CD4-positive, CD25-positive, alpha-beta regulatory T cell (primary cell): Measurements from ENCODE around the gene DIP2A. TPM values are rescaled to one million over a fixed set of nuclear protein-coding genes. Genes with fewer than 3 reads are reported as not detected.

Experiments
- ATAC-seq, 2 donors: fragments of 150-1000 bp; cut with Tn5 transposase; one replicate each; pipeline ENCODE4 v1.10.0; 2021; ENCODE audit warnings: low read depth in 2 of 2, moderate number of reproducible peaks in 2 of 2, moderate library complexity in 1 of 2
- DNase-seq, 3 donors: peaks; one replicate each; pipeline versions ENCODE4 v3.0.0 to v3.0.0-alpha.2; 2012 to 2022; ENCODE audit warnings: mixed read lengths in 1 of 3
- H3K27ac ChIP-seq: one replicate; pipeline ENCODE4 v1.7.0; 2013; ENCODE audit warnings: mild to moderate bottlenecking, low read length; ENCODE audit not compliant: insufficient read depth, poor library complexity, severe bottlenecking
- H3K27me3 ChIP-seq: one replicate; pipeline ENCODE4 v1.7.0; 2013; ENCODE audit warnings: low read length; ENCODE audit not compliant: control insufficient read depth, insufficient read depth
- H3K36me3 ChIP-seq: one replicate; pipeline ENCODE4 v1.7.0; 2013; ENCODE audit warnings: mild to moderate bottlenecking, low read length, moderate library complexity; ENCODE audit not compliant: control insufficient read depth, insufficient read depth
- H3K4me1 ChIP-seq: 2 replicates; pipeline ENCODE4 v1.7.0; 2013; ENCODE audit warnings: mild to moderate bottlenecking, low read length; ENCODE audit not compliant: insufficient read depth, control insufficient read depth, poor library complexity, severe bottlenecking
- H3K4me3 ChIP-seq: one replicate; pipeline ENCODE4 v1.7.0; 2013; ENCODE audit warnings: low read depth, mild to moderate bottlenecking, low read length, moderate library complexity
- H3K9me3 ChIP-seq, 2 experiments: 1 replicate in 1 of 2; 2 replicates in 1 of 2; pipeline ENCODE4 v1.7.0; 2013; ENCODE audit warnings: low read length in 2 of 2, mild to moderate bottlenecking in 1 of 2, moderate library complexity in 1 of 2; ENCODE audit not compliant: control insufficient read depth in 2 of 2
- H3K27ac Mint-ChIP-seq, 3 donors: one replicate each; pipeline ENCODE4 v1.8.0; 2020 to 2022; ENCODE audit warnings: mild to moderate bottlenecking in 3 of 3, mixed read lengths in 3 of 3, moderate library complexity in 2 of 3
- H3K27me3 Mint-ChIP-seq: one replicate; pipeline ENCODE4 v1.8.0; 2022; ENCODE audit warnings: mild to moderate bottlenecking, mixed read lengths
- H3K36me3 Mint-ChIP-seq: one replicate; pipeline ENCODE4 v1.8.0; 2020; ENCODE audit warnings: mixed read lengths
- H3K4me1 Mint-ChIP-seq, 4 donors: one replicate each; pipeline ENCODE4 v1.8.0; 2020 to 2022; ENCODE audit warnings: mixed read lengths in 4 of 4, mild to moderate bottlenecking in 1 of 4
- H3K4me3 Mint-ChIP-seq, 4 donors: one replicate each; pipeline ENCODE4 v1.8.0; 2020 to 2022; ENCODE audit warnings: mild to moderate bottlenecking in 4 of 4, mixed read lengths in 4 of 4, moderate library complexity in 3 of 4
- H3K9me3 Mint-ChIP-seq, 7 donors: one replicate each; pipeline ENCODE4 v1.8.0; 2020 to 2022; ENCODE audit warnings: mixed read lengths in 7 of 7, mild to moderate bottlenecking in 3 of 7, moderate library complexity in 2 of 7
- polyA plus RNA-seq, 4 donors: library from polyadenylated mRNA; unstranded; fragments of 300-500 nt; fragmentation: Illumina TruSeq; gene quantifications; one replicate each; pipeline ENCODE4 v1.2.3, GENCODE V29; 2021
- total RNA-seq: library from RNA; stranded (reverse); gene quantifications from one replicate; pipeline ENCODE4 v1.2.3, GENCODE V29; 2022

Gene DIP2A
- total and polyA plus RNA-seq, 5 donors from 2014 or later, result 12.6 to 125 (median 17.0) TPM

- H3K27ac ChIP-seq, result peak overlapping the region; percentile 78
- no peaks in the 10 kb centered on the region for H3K9me3 Mint-ChIP-seq
- DNase-seq, result peak in 1 of 3 donors; percentile 27
- ATAC-seq, result no peak
- peaks cover 66% of the 10 kb centered on the region for H3K36me3 Mint-ChIP-seq
- peaks cover 12 to 45% (median 24%) of the 10 kb centered on the region in 4 donors for H3K4me1 Mint-ChIP-seq
- H3K4me3 ChIP-seq, result peak overlapping the region; percentile 74
- H3K27ac Mint-ChIP-seq, result peak overlapping the region; percentile 94 to 100 (median 96)
- H3K27me3 Mint-ChIP-seq, result no peaks in the 10 kb centered on the region
- no peaks in the 10 kb centered on the region for H3K9me3 ChIP-seq
- peaks cover 40% of the 10 kb centered on the region for H3K4me1 ChIP-seq
- peaks cover 60% of the 10 kb centered on the region for H3K36me3 ChIP-seq
- H3K4me3 Mint-ChIP-seq, result peak overlapping the region in 3 of 4 donors; percentile 83 to 86 (median 85)
- H3K27me3 ChIP-seq, result no peaks in the 10 kb centered on the region
Measured at GRCh38 chr21:46560568-46561444, 102.1 kb downstream of the DIP2A start.

DNA sequence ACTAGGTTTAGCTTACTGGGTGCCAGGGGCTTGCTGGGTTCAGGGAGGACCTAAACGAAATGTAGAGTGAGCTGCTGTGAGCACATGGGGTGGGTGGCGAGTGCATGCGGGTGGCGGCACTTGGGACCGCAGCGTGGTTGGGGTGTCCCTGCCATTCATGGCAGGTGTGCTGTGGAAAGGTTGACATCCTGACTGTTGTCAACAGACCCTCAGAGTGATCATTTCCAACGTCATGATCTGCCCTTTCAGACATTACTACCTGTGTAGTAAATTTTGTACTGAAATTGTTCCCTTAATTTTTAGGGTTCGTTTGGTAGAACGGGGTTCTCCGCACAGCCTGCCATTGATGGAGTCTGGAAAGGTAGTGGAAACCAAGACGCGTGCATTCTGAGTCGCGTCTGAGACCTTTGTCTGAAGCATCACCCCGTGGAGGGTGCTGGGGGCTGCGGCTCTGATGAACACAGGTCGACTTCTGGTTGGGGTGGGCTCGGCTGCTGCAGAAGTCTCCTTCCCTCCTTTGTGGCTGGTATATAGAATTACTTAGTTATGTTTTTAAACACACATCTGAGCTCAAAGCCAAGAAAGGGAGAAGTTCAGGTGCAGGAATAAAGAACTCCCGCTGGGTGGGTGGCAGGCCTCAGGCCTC is 102.9 kb downstream of the DIP2A start:
- ATAC-seq, result no peak

DNA sequence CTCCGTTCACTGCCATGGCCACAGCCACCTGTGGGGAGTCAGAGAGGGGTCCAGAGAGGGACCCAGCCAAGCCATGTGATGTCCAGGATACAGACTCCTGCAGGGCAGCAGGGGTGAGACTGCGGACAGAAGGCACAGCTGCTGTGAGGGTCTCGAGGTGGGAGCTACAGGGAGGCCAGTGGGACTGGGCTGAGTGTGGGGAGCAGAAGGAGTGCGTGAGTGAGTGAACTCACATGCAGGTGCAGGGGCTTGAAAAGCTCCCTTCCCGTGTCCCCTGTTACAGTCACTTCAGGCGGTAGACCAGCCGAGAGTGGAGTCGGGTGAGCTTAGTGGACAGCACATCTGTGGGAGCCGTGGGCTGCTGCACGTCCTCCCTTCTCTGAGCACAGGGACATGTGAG is 103.8 kb downstream of the DIP2A start:
- H3K27me3 Mint-ChIP-seq, result no peaks in the 10 kb centered on the region
- H3K27me3 ChIP-seq, result no peaks in the 10 kb centered on the region
- no peak overlapping the region for H3K4me3 ChIP-seq
- no peak overlapping the region for H3K27ac ChIP-seq
- peaks cover 39% of the 10 kb centered on the region for H3K4me1 ChIP-seq
- peak overlapping the region; percentile 25 to 94 (median 32) for H3K27ac Mint-ChIP-seq
- DNase-seq (no peak), ATAC-seq (no peak)
- H3K9me3 Mint-ChIP-seq, result no peaks in the 10 kb centered on the region
- H3K4me3 Mint-ChIP-seq, result no peak overlapping the region
- H3K36me3 Mint-ChIP-seq, result peaks cover 64% of the 10 kb centered on the region
- no peaks in the 10 kb centered on the region for H3K9me3 ChIP-seq
- peaks cover 64% of the 10 kb centered on the region for H3K36me3 ChIP-seq
- peaks cover 12 to 45% (median 24%) of the 10 kb centered on the region in 4 donors for H3K4me1 Mint-ChIP-seq

More for the DNA sequence above, 102.9 kb downstream of the DIP2A start:
- Mint-ChIP-seq H3K27me3 (no peaks in the 10 kb centered on the region), H3K9me3 (no peaks in the 10 kb centered on the region), H3K4me1 (peaks cover 12 to 45% (median 24%) of the 10 kb centered on the region in 4 donors), H3K27ac (peak overlapping the region; percentile 38 to 96 (median 94)), H3K4me3 (peak overlapping the region in 1 of 4 donors; percentile 83), H3K36me3 (peaks cover 67% of the 10 kb centered on the region)
- Histone ChIP-seq H3K36me3 (peaks cover 63% of the 10 kb centered on the region), H3K4me3 (no peak overlapping the region), H3K27ac (peak overlapping the region; percentile 78), H3K27me3 (no peaks in the 10 kb centered on the region), H3K4me1 (peaks cover 40% of the 10 kb centered on the region), H3K9me3 (no peaks in the 10 kb centered on the region)
- DNase-seq, result no peak

DNA sequence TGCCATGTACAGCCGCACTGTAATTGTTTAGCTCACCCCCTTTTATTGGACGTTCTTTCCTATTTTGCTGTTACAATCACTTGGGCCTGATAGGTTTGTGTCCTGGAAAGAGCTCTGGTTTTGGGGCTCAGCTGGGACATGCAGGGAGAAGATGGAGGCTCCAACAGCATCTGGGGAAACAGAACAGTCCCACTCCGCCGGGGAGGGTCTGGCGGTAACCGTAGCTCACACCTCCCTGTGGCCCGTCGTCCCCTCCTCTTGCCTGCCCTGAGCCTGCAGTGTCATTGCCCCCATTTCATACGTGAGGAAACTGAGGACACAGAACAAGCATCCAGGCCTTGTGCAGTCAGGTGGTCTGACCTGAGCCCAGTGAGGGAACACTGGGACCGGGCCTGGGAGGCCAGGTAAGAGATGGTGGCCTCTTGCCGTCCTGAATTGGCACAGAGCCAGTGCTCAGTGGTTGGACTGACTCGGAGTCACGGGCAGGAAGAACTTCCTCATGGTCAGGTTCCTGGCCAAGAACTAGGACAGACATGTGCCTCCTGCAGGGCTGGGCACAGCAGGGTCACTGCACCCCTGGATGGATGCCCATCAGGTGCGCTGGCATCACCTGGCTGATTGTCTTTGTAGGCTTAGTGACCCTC is 104.4 kb downstream of the DIP2A start:
- ATAC-seq (no peak), DNase-seq (no peak)
- H3K36me3 Mint-ChIP-seq, result peaks cover 70% of the 10 kb centered on the region
- peaks cover 64% of the 10 kb centered on the region for H3K36me3 ChIP-seq
- no peak overlapping the region for H3K4me3 ChIP-seq
- H3K9me3 ChIP-seq, result no peaks in the 10 kb centered on the region
- peaks cover 12 to 42% (median 24%) of the 10 kb centered on the region in 4 donors for H3K4me1 Mint-ChIP-seq
- no peaks in the 10 kb centered on the region for H3K9me3 Mint-ChIP-seq
- H3K27me3 Mint-ChIP-seq, result no peaks in the 10 kb centered on the region
- H3K4me3 Mint-ChIP-seq, result no peak overlapping the region
- peaks cover 34% of the 10 kb centered on the region for H3K4me1 ChIP-seq
- peak overlapping the region in 1 of 3 donors; percentile 8 for H3K27ac Mint-ChIP-seq
- no peaks in the 10 kb centered on the region for H3K27me3 ChIP-seq
- H3K27ac ChIP-seq, result no peak overlapping the region

DNA sequence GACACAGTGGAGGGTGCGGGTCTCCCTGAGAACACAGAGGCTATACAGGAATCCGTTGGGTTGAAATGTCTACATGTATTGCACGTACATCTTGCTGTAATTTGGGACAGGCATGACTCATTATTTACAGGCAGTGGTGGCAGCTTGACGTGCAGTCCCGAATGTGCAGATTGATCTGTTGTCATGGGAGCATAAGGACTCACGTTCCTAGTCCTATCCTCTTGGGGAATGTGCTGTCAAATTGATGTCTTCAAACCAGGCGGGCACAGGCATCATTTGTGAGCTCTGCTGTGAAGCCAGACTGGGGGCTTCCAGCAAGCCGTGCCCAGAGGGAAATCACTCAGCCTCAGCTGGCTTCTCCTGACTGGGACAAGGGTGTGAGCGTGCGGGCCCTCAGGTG is 105.7 kb downstream of the DIP2A start:
- peak overlapping the region in 1 of 3 donors; percentile 8 for H3K27ac Mint-ChIP-seq
- no peak overlapping the region for H3K4me3 ChIP-seq
- peaks cover 76% of the 10 kb centered on the region for H3K36me3 Mint-ChIP-seq

GRCh38 chr21:46567348-46567747 is 108.7 kb downstream of the DIP2A start:
- ATAC-seq, result no peak
- H3K4me1 ChIP-seq, result no peaks in the 10 kb centered on the region
- Mint-ChIP-seq H3K27ac (no peak overlapping the region), H3K4me3 (no peak overlapping the region), H3K27me3 (no peaks in the 10 kb centered on the region), H3K36me3 (peaks cover 72% of the 10 kb centered on the region), H3K9me3 (peaks cover 0 to 4% (median 0%) of the 10 kb centered on the region in 7 donors), H3K4me1 (peaks cover 0 to 5% (median 4%) of the 10 kb centered on the region in 4 donors)
- no peaks in the 10 kb centered on the region for H3K9me3 ChIP-seq
- no peak overlapping the region for H3K27ac ChIP-seq
- H3K27me3 ChIP-seq, result no peaks in the 10 kb centered on the region
- peaks cover 88% of the 10 kb centered on the region for H3K36me3 ChIP-seq
- no peak overlapping the region for H3K4me3 ChIP-seq
- no peak for DNase-seq

More for the DNA sequence above, 105.7 kb downstream of the DIP2A start:
- Histone ChIP-seq H3K36me3 (peaks cover 67% of the 10 kb centered on the region), H3K9me3 (no peaks in the 10 kb centered on the region), H3K27ac (no peak overlapping the region), H3K27me3 (no peaks in the 10 kb centered on the region), H3K4me1 (peaks cover 21% of the 10 kb centered on the region)
- ATAC-seq (no peak), DNase-seq (no peak)
- H3K4me1 Mint-ChIP-seq, result peaks cover 7 to 34% (median 22%) of the 10 kb centered on the region in 4 donors
- no peaks in the 10 kb centered on the region for H3K9me3 Mint-ChIP-seq
- H3K27me3 Mint-ChIP-seq, result no peaks in the 10 kb centered on the region
- no peak overlapping the region for H3K4me3 Mint-ChIP-seq

GRCh38 chr21:46568562-46568961 is 109.9 kb downstream of the DIP2A start:
- peak overlapping the region in 1 of 3 donors; percentile 46 for H3K27ac Mint-ChIP-seq
- DNase-seq, result no peak

More at GRCh38 chr21:46568562-46568961, 109.9 kb downstream of the DIP2A start:
- ATAC-seq, result no peak
- Histone ChIP-seq H3K4me1 (no peaks in the 10 kb centered on the region), H3K27me3 (no peaks in the 10 kb centered on the region), H3K27ac (no peak overlapping the region), H3K9me3 (peaks cover 0 to 9% of the 10 kb centered on the region in 2 experiments), H3K36me3 (peaks cover 79% of the 10 kb centered on the region), H3K4me3 (no peak overlapping the region)
- no peak overlapping the region for H3K4me3 Mint-ChIP-seq
- peaks cover 0 to 8% (median 2%) of the 10 kb centered on the region in 7 donors for H3K9me3 Mint-ChIP-seq
- peaks cover 71% of the 10 kb centered on the region for H3K36me3 Mint-ChIP-seq
- no peaks in the 10 kb centered on the region for H3K27me3 Mint-ChIP-seq
- H3K4me1 Mint-ChIP-seq, result peaks cover 0 to 5% (median 2%) of the 10 kb centered on the region in 4 donors
